ENCODE results near the gene AFF1.

DNA sequence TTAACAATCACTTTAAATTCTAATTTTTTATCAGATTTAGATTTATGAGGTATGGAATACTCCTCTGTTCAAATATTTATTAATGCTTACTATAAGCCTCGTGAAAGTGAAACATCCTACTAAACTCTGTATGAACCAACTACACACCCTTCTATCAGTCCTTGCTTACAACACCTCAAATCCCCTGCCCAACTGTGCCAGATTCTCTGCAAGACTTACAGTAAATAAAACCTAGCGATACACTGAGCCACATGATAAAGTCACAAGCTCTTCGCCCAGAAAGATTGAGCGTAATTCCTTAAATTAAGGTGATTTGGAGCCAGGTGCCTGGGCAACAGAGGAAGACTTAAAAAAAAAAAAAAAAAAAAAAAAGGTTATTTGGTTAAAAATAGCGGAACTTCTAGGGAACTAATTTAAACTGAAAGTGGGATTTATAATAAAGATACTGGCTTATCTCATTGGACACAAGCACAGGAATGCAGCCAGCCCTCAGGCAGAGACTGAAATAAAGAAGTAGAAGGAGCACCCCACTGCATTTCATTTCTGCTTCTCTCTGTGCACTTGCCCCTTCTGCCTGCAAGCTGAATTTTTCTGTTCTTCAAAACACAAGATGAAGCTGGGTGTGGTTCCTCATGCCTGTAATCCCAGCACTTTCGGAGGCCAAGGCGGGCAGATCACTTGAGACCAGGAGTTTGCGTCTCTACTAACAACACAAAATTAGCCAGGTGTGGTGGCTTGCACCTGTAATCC lies 25.1 kb upstream of the AFF1 start:
- TF ChIP-seq CTCF (IDR thresholded peaks at IDR 0.05) (no peak), POLR2A (IDR thresholded peaks at IDR 0.05) (no peak)
